SK-N-SH treated with all-trans-retinoic acid at 6 μM for 48 hours (cell line): ENCODE measurements around the gene NKX1-1.
"Not testable (repeated sequence)": the region's sequence is repeated elsewhere in the genome, so short reads cannot be mapped to it uniquely, and the experiment has no call there.

Experiments
- ATAC-seq: fragments of 200-7000 bp; cut with Tn5 transposase; 3 replicates; pipeline ENCODE4 v1.9.1; 2020; ENCODE audit warnings: mild to moderate bottlenecking, moderate library complexity
- ARNTL ChIP-seq: fragments of 450-650 bp; formaldehyde crosslinking; IDR thresholded peaks from 2 replicates; pipeline ENCODE4 v1.5.0; 2020; ENCODE audit warnings: low read depth, mild to moderate bottlenecking, moderate library complexity, borderline replicate concordance
- BACH2 ChIP-seq: fragments of 250-450 bp; sonication (Bioruptor Pico); IDR thresholded peaks from 2 replicates; pipeline ENCODE4 v1.9.0; 2021; ENCODE audit warnings: mild to moderate bottlenecking, borderline replicate concordance
- CSDC2 ChIP-seq: fragments of 250-450 bp; sonication (Bioruptor Pico); IDR thresholded peaks from 2 replicates; pipeline ENCODE4 v1.5.0; 2020; ENCODE audit warnings: mild to moderate bottlenecking, moderate library complexity
- ESRRG ChIP-seq: fragments of 250-450 bp; sonication (Bioruptor Pico); IDR thresholded peaks from 2 replicates; pipeline ENCODE4 v1.6.1; 2021; ENCODE audit warnings: mild to moderate bottlenecking
- GLIS3 ChIP-seq: fragments of 250-450 bp; sonication (Bioruptor Pico); IDR thresholded peaks from 2 replicates; pipeline ENCODE4 v1.5.0; 2020; ENCODE audit warnings: mild to moderate bottlenecking, moderate library complexity
- ISL1 ChIP-seq: fragments of 250-450 bp; sonication (Bioruptor Pico); IDR thresholded peaks from 2 replicates; pipeline ENCODE4 v2.1.2; 2022; ENCODE audit warnings: mild to moderate bottlenecking, moderate library complexity
- OSR1 ChIP-seq: fragments of 250-450 bp; sonication (Bioruptor Pico); IDR thresholded peaks from 2 replicates; pipeline ENCODE4 v1.8.0; 2022; ENCODE audit warnings: moderate library complexity, mild to moderate bottlenecking, inconsistent platforms
- PPARA ChIP-seq: fragments of 250-450 bp; sonication (Bioruptor Pico); IDR thresholded peaks from 2 replicates; pipeline ENCODE4 v1.5.0; 2020; ENCODE audit warnings: mild to moderate bottlenecking, borderline replicate concordance
- RARB ChIP-seq: fragments of 250-450 bp; sonication (Bioruptor Pico); IDR thresholded peaks from 2 replicates; pipeline ENCODE4 v1.8.0; 2021; ENCODE audit warnings: mild to moderate bottlenecking, moderate library complexity
- SNAI2 ChIP-seq: fragments of 250-450 bp; sonication (Bioruptor Pico); IDR thresholded peaks from 2 replicates; pipeline ENCODE4 v1.5.0; 2020; ENCODE audit warnings: mild to moderate bottlenecking, moderate library complexity
- TCF4 ChIP-seq: fragments of 250-450 bp; sonication (Bioruptor Pico); IDR thresholded peaks from 2 replicates; pipeline ENCODE4 v1.8.0; 2021; ENCODE audit warnings: mild to moderate bottlenecking, moderate library complexity, borderline replicate concordance
- TOX ChIP-seq: fragments of 250-450 bp; sonication (Bioruptor Pico); IDR thresholded peaks from 2 replicates; pipeline ENCODE4 v1.8.0; 2021; ENCODE audit warnings: mild to moderate bottlenecking, moderate library complexity, borderline replicate concordance
- TSHZ2 ChIP-seq: fragments of 250-450 bp; sonication (Bioruptor Pico); IDR thresholded peaks from 2 replicates; pipeline ENCODE4 v1.5.0; 2020; ENCODE audit warnings: mild to moderate bottlenecking, moderate library complexity
- ZC3H10 ChIP-seq: fragments of 250-450 bp; sonication (Bioruptor Pico); IDR thresholded peaks from 2 replicates; pipeline ENCODE4 v1.5.1; 2021; ENCODE audit warnings: mild to moderate bottlenecking, moderate library complexity
- ZFP3 ChIP-seq: fragments of 250-450 bp; sonication (Bioruptor Pico); IDR thresholded peaks from 2 replicates; pipeline ENCODE4 v1.5.0; 2020; ENCODE audit warnings: mild to moderate bottlenecking, moderate library complexity
- ZFP30 ChIP-seq: fragments of 450-650 bp; formaldehyde crosslinking; IDR thresholded peaks from 2 replicates; pipeline ENCODE4 v1.5.0; 2022; ENCODE audit warnings: mild to moderate bottlenecking, moderate library complexity
- ZNF565 ChIP-seq: fragments of 450-650 bp; formaldehyde crosslinking; conservative IDR thresholded peaks from 2 replicates; pipeline ENCODE4 v1.5.0; 2020; ENCODE audit warnings: low read depth, mild to moderate bottlenecking, moderate library complexity
- ZNF70 ChIP-seq: fragments of 450-650 bp; formaldehyde crosslinking; IDR thresholded peaks from 2 replicates; pipeline ENCODE4 v1.5.0; 2020; ENCODE audit warnings: mild to moderate bottlenecking, moderate library complexity
- ZNF8 ChIP-seq: fragments of 450-650 bp; formaldehyde crosslinking; IDR thresholded peaks from 2 replicates; pipeline ENCODE4 v1.5.0; 2020; ENCODE audit warnings: mild to moderate bottlenecking, moderate library complexity
- TF ChIP-seq, protein P1 (sequence below): fragments of 250-450 bp; sonication (Bioruptor Pico); IDR thresholded peaks from 2 replicates; pipeline ENCODE4 v1.8.0; 2020; ENCODE audit warnings: mild to moderate bottlenecking, moderate library complexity, borderline replicate concordance
- TF ChIP-seq, protein P2 (sequence below): fragments of 250-450 bp; sonication (Bioruptor Pico); IDR thresholded peaks from 2 replicates; pipeline ENCODE4 v1.5.1; 2021; ENCODE audit warnings: mild to moderate bottlenecking, moderate library complexity
- TF ChIP-seq, protein P3 (sequence below): fragments of 250-450 bp; sonication (Bioruptor Pico); IDR thresholded peaks from 2 replicates; pipeline ENCODE4 v1.8.0; 2021; ENCODE audit warnings: low read depth, mild to moderate bottlenecking, moderate library complexity, borderline replicate concordance

Gene NKX1-1

DNA sequence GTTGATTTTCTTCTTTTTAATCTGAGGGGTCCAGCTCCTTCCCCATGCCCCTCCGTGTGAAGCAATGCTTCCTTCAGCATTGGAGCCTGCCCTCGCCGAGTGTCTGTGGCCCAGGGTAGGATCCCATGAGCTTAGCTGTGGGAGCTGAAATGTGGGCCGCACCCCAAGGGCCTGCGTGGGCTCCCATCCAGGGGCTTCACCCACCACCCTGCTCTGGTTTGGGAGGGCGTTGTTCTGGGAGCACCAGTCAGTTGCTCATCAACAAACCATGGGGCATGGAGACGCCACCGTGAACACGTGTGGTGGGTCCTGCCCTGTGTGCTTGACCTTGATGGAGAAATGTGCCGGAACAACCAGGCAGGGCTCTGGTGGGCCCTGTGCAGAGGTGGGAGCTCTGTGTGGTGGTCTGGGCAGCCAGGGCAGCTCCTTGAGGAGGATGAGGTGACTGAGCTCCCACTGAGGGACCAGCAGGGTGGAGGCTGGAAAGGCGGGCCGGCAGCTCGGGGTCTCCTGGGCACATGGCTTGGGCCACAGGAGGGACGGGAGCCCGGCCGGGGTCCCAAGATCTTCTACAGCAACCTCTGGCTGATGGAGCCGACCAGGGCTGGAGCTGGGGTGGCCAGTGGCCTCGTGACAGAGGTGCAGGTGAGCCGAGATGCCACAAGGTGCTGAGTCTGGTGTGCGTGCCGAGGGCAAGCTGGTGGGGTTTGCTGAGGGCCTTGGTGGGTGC lies 39.6 kb upstream of the NKX1-1 start:
- no peak for ATAC-seq
- TF ChIP-seq ZNF8 (CRISPR knock-in tag) (no peak), RARB (CRISPR knock-in tag) (no peak), TSHZ2 (CRISPR knock-in tag) (no peak), PPARA (CRISPR knock-in tag) (no peak), ESRRG (CRISPR knock-in tag) (no peak), ARNTL (CRISPR knock-in tag) (no peak), TCF4 (CRISPR knock-in tag) (no peak), ZNF70 (no peak), ZFP30 (CRISPR knock-in tag) (no peak), BACH2 (no peak), CSDC2 (CRISPR knock-in tag) (no peak), TOX (CRISPR knock-in tag) (no peak), GLIS3 (no peak), ZNF565 (CRISPR knock-in tag) (no peak), OSR1 (CRISPR knock-in tag) (no peak)
- TF ChIP-seq, protein P1, sequence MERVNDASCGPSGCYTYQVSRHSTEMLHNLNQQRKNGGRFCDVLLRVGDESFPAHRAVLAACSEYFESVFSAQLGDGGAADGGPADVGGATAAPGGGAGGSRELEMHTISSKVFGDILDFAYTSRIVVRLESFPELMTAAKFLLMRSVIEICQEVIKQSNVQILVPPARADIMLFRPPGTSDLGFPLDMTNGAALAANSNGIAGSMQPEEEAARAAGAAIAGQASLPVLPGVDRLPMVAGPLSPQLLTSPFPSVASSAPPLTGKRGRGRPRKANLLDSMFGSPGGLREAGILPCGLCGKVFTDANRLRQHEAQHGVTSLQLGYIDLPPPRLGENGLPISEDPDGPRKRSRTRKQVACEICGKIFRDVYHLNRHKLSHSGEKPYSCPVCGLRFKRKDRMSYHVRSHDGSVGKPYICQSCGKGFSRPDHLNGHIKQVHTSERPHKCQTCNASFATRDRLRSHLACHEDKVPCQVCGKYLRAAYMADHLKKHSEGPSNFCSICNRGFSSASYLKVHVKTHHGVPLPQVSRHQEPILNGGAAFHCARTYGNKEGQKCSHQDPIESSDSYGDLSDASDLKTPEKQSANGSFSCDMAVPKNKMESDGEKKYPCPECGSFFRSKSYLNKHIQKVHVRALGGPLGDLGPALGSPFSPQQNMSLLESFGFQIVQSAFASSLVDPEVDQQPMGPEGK (CRISPR knock-in tag) = no peak
- TF ChIP-seq, protein P2, sequence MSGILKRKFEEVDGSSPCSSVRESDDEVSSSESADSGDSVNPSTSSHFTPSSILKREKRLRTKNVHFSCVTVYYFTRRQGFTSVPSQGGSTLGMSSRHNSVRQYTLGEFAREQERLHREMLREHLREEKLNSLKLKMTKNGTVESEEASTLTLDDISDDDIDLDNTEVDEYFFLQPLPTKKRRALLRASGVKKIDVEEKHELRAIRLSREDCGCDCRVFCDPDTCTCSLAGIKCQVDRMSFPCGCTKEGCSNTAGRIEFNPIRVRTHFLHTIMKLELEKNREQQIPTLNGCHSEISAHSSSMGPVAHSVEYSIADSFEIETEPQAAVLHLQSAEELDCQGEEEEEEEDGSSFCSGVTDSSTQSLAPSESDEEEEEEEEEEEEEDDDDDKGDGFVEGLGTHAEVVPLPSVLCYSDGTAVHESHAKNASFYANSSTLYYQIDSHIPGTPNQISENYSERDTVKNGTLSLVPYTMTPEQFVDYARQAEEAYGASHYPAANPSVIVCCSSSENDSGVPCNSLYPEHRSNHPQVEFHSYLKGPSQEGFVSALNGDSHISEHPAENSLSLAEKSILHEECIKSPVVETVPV (CRISPR knock-in tag) = no peak
- TF ChIP-seq, protein P3, sequence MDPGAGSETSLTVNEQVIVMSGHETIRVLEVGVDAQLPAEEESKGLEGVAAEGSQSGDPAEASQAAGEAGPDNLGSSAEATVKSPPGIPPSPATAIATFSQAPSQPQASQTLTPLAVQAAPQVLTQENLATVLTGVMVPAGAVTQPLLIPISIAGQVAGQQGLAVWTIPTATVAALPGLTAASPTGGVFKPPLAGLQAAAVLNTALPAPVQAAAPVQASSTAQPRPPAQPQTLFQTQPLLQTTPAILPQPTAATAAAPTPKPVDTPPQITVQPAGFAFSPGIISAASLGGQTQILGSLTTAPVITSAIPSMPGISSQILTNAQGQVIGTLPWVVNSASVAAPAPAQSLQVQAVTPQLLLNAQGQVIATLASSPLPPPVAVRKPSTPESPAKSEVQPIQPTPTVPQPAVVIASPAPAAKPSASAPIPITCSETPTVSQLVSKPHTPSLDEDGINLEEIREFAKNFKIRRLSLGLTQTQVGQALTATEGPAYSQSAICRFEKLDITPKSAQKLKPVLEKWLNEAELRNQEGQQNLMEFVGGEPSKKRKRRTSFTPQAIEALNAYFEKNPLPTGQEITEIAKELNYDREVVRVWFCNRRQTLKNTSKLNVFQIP (CRISPR knock-in tag) = no peak
- TF ChIP-seq, all 23 proteins: peak for 0

DNA sequence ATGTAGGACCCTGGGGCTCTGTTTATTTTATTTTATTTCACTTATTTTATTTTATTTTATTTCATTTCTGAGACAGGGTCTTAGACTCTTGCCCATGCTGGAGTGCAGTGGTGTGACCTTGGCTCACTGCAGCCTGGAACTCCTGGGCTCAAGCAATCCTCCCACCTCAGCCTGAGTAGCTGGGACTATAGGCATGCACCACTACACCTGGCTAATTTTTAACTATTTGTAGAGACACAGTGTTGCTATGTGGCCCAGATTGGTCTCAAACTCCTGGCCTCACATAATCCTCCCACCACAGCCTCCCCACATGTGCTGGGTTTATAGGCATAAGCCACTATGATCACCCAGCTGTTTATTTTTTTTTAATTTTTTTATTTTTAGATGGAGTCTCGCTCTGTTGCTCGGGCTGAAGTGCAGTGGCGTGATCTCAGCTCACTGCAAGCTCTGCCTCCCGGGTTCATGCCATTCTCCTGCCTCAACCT lies 37.5 kb upstream of the NKX1-1 start:
- ATAC-seq = not testable (repeated sequence)

GRCh38 chr4:1427010-1427409 lies 20.8 kb upstream of the NKX1-1 start:
- no peak for ATAC-seq
- TF ChIP-seq ZFP3 (CRISPR knock-in tag) (no peak), ARNTL (CRISPR knock-in tag) (no peak), ISL1 (CRISPR knock-in tag) (no peak), TOX (CRISPR knock-in tag) (no peak), CSDC2 (CRISPR knock-in tag) (no peak), ESRRG (CRISPR knock-in tag) (no peak), ZNF70 (no peak), ZFP30 (CRISPR knock-in tag) (no peak), ZNF565 (CRISPR knock-in tag) (no peak), TSHZ2 (CRISPR knock-in tag) (no peak), SNAI2 (CRISPR knock-in tag) (no peak), RARB (CRISPR knock-in tag) (no peak), PPARA (CRISPR knock-in tag) (no peak), ZC3H10 (CRISPR knock-in tag) (no peak), TCF4 (CRISPR knock-in tag) (no peak), BACH2 (no peak)
- TF ChIP-seq, protein P1 (CRISPR knock-in tag) = no peak
